Activated T-cell treated with anti-CD3 and anti-CD28 coated beads, Interleukin-2, amount 50 U/mL, for 72 hours (primary cell): ENCODE data around the gene SRMS. TPM values are rescaled to one million over a fixed set of nuclear protein-coding genes. Genes with fewer than 3 reads are reported as not detected.

Experiments used
- ATAC-seq, 2 donors: fragments of 150-1000 bp; cut with Tn5 transposase; replicated peaks in 1 of 2; 2 replicates each; pipeline ENCODE4 v1.10.0; 2021; ENCODE audit warnings: moderate library complexity in 2 of 2, mild to moderate bottlenecking in 1 of 2
- DNase-seq, 2 donors: peaks; one replicate each; pipeline ENCODE4 v3.0.0; 2021 to 2022; ENCODE audit warnings: mixed read lengths in 1 of 2
- H3K27ac Mint-ChIP-seq: one replicate; pipeline ENCODE4 v1.8.0; 2022; ENCODE audit warnings: mild to moderate bottlenecking, moderate library complexity, mixed read lengths
- H3K27me3 Mint-ChIP-seq: one replicate; pipeline ENCODE4 v1.8.0; 2022; ENCODE audit warnings: low read depth, mixed read lengths
- H3K36me3 Mint-ChIP-seq, 2 donors: one replicate each; pipeline ENCODE4 v1.8.0; 2022; ENCODE audit warnings: mixed read lengths in 2 of 2, mild to moderate bottlenecking in 1 of 2; ENCODE audit not compliant: insufficient read depth in 2 of 2
- H3K4me1 Mint-ChIP-seq: one replicate; pipeline ENCODE4 v1.8.0; 2022; ENCODE audit warnings: low read depth, mixed read lengths
- H3K4me3 Mint-ChIP-seq, 2 donors: one replicate each; pipeline ENCODE4 v1.8.0; 2022; ENCODE audit warnings: mild to moderate bottlenecking in 2 of 2, mixed read lengths in 2 of 2, moderate library complexity in 2 of 2
- H3K9me3 Mint-ChIP-seq, 2 donors: one replicate each; pipeline ENCODE4 v1.8.0; 2022; ENCODE audit warnings: mixed read lengths in 2 of 2
- total RNA-seq, 2 donors: library from RNA; stranded (reverse); gene quantifications; one replicate each; pipeline ENCODE4 v1.2.3, GENCODE V29; 2022

SRMS gene
- total RNA-seq, 2 donors from 2014 or later = not detected

DNA sequence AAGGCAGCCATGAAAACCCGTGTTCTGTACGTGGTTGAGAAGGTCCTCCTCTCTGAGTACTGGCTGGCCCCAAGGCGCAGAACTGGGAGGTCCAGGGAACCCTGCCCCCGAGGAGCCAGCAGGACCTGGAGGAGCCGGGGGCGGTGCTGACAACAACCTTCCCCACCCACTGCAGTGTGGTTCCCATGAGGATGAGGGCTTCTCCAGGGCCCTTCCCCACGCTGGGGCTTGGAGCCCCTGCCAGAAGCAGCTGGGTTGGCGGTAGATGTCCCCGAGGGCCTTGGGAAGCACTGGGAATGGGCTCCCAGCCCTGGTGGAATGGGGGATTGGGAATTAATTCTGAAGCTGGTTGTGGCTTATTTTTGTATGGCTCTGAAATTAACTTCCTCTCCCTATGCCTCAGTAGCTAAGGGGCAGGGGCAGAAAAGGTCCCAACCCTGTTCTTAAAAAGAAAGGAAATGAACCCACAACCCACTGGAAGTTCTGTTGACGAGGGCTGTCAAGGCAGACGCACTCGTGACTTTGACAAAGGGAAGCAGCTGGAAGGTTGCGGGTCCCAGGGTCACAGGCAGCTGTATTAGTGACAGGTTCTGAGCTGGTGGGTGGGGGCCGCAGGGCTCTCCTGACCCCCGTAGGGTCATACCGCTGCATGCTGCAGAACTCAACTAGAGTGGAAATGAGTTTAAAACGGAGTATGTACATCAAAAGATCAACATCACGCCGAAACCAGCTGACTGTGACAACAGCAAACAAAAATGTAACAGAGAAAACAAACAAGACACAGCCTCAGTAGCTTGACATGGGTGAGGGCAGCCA is 40.4 kb upstream of the SRMS start:
- no peak overlapping the region for H3K4me3 Mint-ChIP-seq
- H3K9me3 Mint-ChIP-seq = no peaks in the 10 kb centered on the region
- peaks cover 1 to 5% of the 10 kb centered on the region in 2 donors for H3K36me3 Mint-ChIP-seq
- H3K27ac Mint-ChIP-seq = no peak overlapping the region
- no peak for ATAC-seq
- H3K4me1 Mint-ChIP-seq = peaks cover 5% of the 10 kb centered on the region
- DNase-seq = no peak
- H3K27me3 Mint-ChIP-seq = no peaks in the 10 kb centered on the region

DNA sequence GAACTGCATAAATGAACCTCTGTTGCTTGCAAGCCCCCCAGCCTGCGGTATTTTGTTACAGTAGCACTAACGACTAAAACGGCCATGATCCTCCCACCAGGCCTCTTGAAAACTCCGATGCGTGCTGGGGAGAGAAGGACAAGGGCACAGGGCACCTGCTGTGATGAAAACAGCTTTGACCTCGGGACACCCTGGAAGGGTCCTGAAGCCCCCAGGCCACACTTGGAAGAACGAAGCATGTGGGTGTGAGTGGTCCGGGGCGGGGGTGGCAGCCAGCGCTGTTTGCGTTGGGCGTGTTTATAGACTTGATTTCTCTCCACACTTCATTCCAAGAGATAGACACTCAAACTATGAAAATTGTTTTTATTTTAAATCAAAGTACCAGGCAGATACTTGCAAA is 39.7 kb upstream of the SRMS start:
- DNase-seq = no peak

DNA sequence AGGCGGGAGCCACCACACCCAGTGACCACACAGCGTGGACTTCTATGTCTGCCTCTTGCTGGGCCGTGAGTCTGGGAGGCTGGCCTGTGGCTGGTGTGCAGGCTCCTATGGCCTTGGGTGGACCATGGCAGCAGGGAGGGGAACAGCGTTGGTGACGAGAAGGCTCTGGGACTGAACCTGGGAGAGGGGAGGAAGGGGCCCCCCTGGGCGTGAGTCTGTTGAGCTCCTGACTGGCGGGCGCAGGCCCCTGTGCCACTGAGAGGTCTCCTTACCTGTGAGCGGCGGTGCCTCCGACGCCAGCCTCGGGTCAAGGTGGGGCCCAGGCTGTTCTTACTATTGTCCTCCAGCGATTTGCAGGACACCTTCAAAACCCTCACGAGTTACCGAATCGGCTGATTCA is 39.2 kb upstream of the SRMS start:
- DNase-seq (no peak), ATAC-seq (no peak)
- H3K4me1 Mint-ChIP-seq = peaks cover 5% of the 10 kb centered on the region
- no peak overlapping the region for H3K4me3 Mint-ChIP-seq
- no peaks in the 10 kb centered on the region for H3K27me3 Mint-ChIP-seq
- H3K36me3 Mint-ChIP-seq = peaks cover 0 to 5% of the 10 kb centered on the region in 2 donors
- H3K9me3 Mint-ChIP-seq = no peaks in the 10 kb centered on the region
- H3K27ac Mint-ChIP-seq = no peak overlapping the region

More for the DNA sequence above, 39.7 kb upstream of the SRMS start:
- Mint-ChIP-seq H3K36me3 (peaks cover 0 to 5% of the 10 kb centered on the region in 2 donors), H3K27me3 (no peaks in the 10 kb centered on the region), H3K4me3 (no peak overlapping the region), H3K9me3 (no peaks in the 10 kb centered on the region), H3K27ac (no peak overlapping the region), H3K4me1 (peaks cover 5% of the 10 kb centered on the region)
- ATAC-seq = no peak

DNA sequence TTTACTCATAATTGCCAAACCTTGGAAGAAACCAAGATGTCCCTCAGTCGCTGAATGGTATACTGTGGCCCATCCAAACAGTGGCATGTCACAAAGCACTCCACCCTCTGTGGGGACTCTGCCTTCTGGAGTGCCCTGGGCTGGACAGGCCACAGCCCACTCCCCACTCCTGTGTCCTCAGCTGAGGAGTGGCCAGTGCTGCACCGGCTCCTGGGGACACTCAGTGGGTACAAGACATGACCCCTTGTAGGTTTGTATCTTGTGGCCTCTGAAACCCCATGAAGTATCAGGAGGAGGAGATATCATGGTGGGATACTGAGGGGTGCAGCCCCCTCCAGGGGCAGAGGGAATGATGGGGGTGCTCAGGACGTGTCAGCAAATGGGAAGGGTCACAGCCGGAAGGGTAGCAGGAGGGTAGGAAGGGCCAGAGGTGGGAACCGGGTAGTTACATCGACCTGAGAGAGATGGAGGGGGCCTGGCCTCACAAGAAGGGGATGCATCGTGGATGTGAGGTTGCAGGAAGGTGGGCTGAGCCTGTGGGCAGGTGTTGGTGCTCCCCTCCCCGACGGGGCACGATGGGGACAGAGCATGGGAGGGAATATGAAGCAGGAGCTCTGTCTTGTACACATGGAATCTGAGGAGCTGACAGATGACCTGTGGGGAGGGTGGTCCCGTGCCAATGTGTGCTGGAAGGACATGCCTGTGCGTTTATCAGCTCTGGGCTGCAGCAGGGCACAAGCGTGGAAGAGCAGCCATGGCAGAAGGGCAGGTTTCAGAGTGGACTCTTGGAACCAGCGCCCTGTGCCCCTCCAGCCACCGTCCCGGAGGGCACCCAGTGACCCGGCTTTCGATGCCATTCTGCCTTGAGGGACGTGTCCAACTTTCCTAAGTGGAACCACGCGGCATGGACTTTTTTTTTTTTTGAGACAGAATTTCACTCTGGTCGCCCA is 38.3 kb upstream of the SRMS start:
- Mint-ChIP-seq H3K9me3 (no peaks in the 10 kb centered on the region), H3K4me1 (peaks cover 5% of the 10 kb centered on the region), H3K36me3 (peaks cover 0 to 2% of the 10 kb centered on the region in 2 donors), H3K4me3 (no peak overlapping the region), H3K27ac (no peak overlapping the region), H3K27me3 (no peaks in the 10 kb centered on the region)
- no peak for DNase-seq
- ATAC-seq = no peak

DNA sequence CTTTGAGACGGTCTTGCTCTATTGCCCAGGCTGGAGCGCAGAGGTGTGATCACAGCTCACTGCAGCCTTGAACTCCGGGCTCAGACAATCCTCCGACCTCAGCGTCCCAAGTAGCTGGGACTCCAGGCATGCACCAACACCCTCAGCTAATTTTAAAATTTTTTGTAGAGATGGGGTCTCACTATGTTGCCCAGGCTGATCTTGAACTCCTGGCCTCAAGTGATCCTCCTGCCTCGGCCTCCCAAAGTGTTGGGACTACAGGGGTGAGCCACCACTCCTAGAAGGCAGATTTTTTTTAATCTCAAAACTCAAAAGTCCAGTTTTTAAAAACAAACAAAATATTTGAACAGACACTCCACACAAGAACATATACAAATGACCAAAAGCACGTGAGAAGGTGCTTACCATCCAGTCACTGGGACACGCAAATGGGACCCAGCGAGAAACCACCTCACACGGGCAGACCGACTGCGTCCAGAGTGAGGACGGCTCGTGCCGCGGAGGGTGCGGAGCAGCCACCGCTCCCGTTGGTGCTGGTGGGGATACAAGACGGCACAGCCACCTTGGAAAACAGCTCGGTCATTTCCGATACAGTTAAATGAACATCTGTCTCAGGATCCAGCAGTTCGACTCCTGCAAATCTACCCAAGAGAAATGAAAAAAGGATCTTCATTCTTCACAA is 35.0 kb upstream of the SRMS start:
- Mint-ChIP-seq H3K9me3 (no peaks in the 10 kb centered on the region), H3K27ac (no peak overlapping the region), H3K4me3 (no peak overlapping the region), H3K4me1 (peaks cover 7% of the 10 kb centered on the region), H3K27me3 (no peaks in the 10 kb centered on the region), H3K36me3 (no peaks in the 10 kb centered on the region)
- ATAC-seq (no peak), DNase-seq (no peak)

DNA sequence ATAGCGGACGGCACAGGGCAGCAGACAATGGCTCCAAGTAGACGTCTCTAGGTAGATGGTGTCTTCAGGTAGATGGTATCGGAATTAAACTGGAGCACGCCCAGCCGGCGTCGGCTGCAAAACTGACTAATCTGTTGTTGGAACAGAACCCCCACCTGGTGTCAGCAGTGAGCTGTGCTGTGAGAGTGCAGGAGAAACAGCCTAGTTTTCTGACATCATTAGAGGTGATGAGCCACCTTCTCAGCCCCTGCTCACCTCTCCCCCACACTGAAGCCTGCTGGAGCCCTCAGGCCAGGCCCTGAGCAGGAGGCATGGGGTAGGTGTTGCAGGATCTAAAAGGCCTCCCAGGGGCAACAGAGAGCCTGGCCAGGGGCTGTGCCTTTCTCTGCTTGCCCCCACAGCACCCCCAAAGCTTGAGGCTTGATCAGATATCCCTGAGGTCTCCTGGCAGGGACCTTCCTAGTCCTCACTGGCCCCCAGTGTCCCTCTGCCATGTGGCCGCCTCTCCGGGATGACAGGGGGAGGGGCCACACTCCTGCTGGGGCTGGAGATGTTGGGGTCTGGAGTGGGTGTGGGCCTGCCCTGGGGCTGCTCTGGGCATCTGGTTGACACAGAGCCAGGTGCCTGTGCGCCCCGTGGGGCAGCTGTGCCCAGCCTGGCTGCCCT is 33.4 kb upstream of the SRMS start:
- no peak overlapping the region for H3K4me3 Mint-ChIP-seq
- peaks cover 10% of the 10 kb centered on the region for H3K27me3 Mint-ChIP-seq
- H3K36me3 Mint-ChIP-seq = no peaks in the 10 kb centered on the region
- ATAC-seq (peak; percentile 94 to 97), DNase-seq (peak; percentile 69 to 78)
- no peaks in the 10 kb centered on the region for H3K9me3 Mint-ChIP-seq
- H3K4me1 Mint-ChIP-seq = peaks cover 10% of the 10 kb centered on the region
- H3K27ac Mint-ChIP-seq = no peak overlapping the region

DNA sequence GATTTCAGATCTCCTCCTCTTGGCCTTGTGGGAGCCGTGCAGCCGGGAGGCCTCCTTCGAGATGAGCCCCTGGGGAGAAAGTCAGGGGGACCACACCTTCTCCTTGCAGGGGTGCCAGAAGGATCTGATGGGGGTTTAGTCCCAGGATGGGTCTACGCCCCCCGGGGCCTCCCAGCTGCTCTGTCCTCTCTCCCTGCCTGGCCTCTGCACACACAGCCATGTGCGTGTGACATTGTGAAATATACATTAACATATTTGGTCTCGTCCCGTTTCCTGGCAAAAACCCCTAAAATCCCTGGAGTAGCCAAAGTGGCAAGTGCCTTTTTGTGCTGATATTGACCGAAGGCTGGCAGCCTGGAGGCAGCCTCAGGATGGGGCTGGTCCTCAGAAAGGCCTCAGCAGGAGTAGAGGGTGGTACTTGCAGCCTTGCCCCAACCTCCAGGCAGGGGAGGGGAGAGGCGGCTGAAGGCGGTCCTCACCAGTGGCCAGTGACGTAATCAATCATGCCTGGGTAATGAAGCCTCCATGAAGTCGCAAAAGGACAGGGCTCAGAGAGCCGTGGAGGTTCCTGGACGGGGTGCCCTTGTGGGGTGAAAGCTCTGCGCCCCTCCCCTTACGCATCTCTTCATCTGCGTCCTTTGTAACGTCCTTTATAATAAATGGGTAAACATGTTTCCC is 31.6 kb upstream of the SRMS start:
- ATAC-seq = no peak
- Mint-ChIP-seq H3K36me3 (no peaks in the 10 kb centered on the region), H3K4me3 (no peak overlapping the region), H3K27me3 (peaks cover 10% of the 10 kb centered on the region), H3K27ac (no peak overlapping the region), H3K4me1 (peaks cover 10% of the 10 kb centered on the region), H3K9me3 (no peaks in the 10 kb centered on the region)
- no peak for DNase-seq

DNA sequence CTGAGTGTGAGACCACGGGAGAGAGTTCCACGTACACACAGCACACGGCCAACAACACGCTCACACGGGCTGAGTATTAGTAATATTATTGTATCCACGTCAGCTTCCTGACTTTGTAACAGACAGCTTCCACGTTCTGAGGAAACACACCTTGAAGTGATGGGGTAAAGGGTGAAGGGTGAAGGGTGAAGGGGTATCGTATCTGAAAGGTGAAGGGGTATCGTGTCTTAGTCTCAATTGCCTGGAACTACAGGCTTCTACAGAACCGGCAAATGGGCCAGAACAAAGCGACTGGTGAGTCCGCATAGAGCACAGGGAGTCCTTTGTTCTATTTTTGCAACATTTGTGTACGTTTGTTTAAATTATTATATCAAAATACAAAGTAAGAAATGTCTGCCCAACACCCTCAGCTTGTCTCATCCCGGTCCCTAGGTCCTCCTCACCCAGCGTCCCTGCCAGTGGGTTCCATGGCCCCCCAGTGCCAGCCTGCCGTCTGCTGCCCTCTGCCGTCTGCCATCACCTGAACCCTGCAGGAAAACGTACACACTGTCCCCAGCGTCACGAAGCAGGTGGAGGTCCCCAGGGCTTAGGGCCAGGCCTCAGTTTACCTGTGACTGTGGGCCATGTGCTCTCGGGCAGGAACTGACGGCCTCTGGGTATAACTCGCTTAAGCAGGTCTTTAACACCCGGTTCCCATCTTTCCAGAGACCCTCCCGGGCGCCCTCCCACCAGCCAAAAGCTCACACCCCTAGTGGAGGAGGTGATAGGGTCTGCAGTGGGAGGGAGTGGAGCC is 30.9 kb upstream of the SRMS start:
- no peaks in the 10 kb centered on the region for H3K9me3 Mint-ChIP-seq
- H3K4me3 Mint-ChIP-seq = no peak overlapping the region
- H3K27me3 Mint-ChIP-seq = peaks cover 10% of the 10 kb centered on the region
- H3K27ac Mint-ChIP-seq = no peak overlapping the region
- no peaks in the 10 kb centered on the region for H3K36me3 Mint-ChIP-seq
- ATAC-seq (no peak), DNase-seq (no peak)
- H3K4me1 Mint-ChIP-seq = peaks cover 10% of the 10 kb centered on the region

DNA sequence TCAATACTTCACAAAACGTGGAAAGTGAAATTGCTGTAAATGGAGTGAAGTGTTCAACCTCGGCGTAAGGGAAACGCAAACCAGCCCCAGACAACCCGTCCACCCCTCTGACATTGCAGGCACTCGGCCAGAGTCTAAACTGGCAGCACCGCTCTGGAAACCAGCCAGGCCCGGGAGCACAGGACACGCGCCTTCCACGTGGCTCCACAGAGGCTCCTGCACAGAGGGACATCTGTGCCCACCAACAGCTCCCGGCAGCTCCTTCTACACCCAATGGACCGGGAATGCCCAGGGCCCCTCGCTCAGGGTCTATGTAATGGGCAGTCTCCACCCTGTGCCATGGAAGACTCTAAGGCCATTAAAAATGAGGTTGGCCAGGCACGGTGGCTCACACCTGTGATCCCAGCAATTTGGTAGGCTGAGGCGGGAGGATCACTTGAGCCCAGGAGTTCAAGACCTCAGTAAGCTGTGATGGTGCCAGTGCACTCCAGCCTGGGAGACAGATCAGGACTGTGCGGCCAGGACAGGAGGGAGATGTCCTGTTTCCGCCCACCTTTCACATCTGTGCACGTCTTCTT is 29.9 kb upstream of the SRMS start:
- Mint-ChIP-seq H3K4me3 (no peak overlapping the region), H3K9me3 (no peaks in the 10 kb centered on the region), H3K27ac (no peak overlapping the region)

DNA sequence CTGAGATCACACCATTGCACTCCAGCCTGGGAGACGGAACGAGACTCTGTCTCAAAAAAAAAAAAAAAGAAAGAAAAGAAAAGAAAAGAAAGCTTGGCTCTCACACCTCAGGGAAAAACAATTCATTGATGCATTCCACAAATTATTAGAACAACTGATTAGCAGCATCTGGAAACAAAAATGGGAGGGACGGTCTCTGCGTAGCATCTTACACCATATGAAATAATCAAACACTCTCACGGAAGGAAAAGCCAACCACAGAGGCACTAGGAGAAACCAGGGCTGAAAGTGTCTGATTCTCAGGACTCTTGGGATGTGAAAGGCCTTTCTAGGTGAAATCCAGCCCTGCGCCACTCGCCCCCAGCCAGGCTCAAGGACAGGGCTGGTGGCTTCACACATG is 28.8 kb upstream of the SRMS start:
- no peak overlapping the region for H3K4me3 Mint-ChIP-seq
- H3K27ac Mint-ChIP-seq = no peak overlapping the region
- DNase-seq (no peak), ATAC-seq (no peak)
- no peaks in the 10 kb centered on the region for H3K36me3 Mint-ChIP-seq
- H3K27me3 Mint-ChIP-seq = peaks cover 10% of the 10 kb centered on the region
- peaks cover 10% of the 10 kb centered on the region for H3K4me1 Mint-ChIP-seq
- H3K9me3 Mint-ChIP-seq = no peaks in the 10 kb centered on the region

More for the DNA sequence above, 29.9 kb upstream of the SRMS start:
- Mint-ChIP-seq H3K36me3 (no peaks in the 10 kb centered on the region), H3K4me1 (peaks cover 10% of the 10 kb centered on the region), H3K27me3 (peaks cover 10% of the 10 kb centered on the region)
- ATAC-seq (no peak), DNase-seq (no peak)
